ENCODE results near the gene MBNL2. TPM values are rescaled to one million over a fixed set of nuclear protein-coding genes. Genes with fewer than 3 reads are reported as not detected.

Gene MBNL2
- total and polyA plus RNA-seq, 2 of the 13 experiments (the other 11 are each of a cell fraction or from before 2014, with no cell fraction given): 30.8 to 59.0 TPM

DNA sequence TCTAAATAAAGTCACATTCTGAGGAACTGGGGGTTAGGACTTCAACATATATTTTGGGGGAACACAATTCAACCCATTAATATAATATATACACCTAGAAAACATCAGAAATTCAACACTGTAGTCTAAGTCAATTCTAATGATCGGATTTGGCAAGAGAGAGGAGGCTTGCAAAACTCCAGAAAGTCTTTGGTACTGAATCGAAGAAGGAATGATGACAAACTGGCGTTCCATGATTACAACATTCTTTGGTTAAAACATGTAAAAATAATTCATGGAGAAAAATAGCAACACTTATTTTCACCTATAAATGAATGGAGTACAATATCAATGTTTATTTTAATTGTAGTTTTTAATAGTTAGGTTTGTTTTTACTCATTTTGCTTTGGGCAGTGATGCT, 62.4 kb downstream of the MBNL2 start:
- no peaks in the 10 kb centered on the region for H3K27me3 ChIP-seq (ENCODE audit: control insufficient read depth in 1 of 2, insufficient read depth in 2 of 2, low read length in 2 of 2)
- H3K4me1 ChIP-seq (ENCODE audit: insufficient read depth, low read length): peaks cover 80% of the 10 kb centered on the region
- intact Hi-C loops (cut with micrococcal nuclease; ENCODE audit: unreplicated experiment) (no loop called here), in situ Hi-C loops (cut with HindIII; ENCODE audit: extremely low pct_ligation_motif_present, low pct_unique_long_range_greater_than_20kb) (no loop called here)
- TF ChIP-seq NFYB (CRISPR knock-in tag; IDR thresholded peaks at IDR 0.05) (no peak), MYC (CRISPR knock-in tag; IDR thresholded peaks at IDR 0.05; ENCODE audit: borderline replicate concordance) (no peak), SMAD3 (CRISPR knock-in tag; IDR thresholded peaks at IDR 0.05) (no peak), SAP130 (CRISPR knock-in tag; IDR thresholded peaks at IDR 0.05; ENCODE audit: low read depth) (no peak), POLR2A (IDR thresholded peaks at IDR 0.05; ENCODE audit: insufficient read depth in 1 of 2, low read depth in 2 of 2, low read length in 2 of 2) (no peak), ZNF83 (CRISPR knock-in tag; IDR thresholded peaks at IDR 0.05; ENCODE audit: borderline replicate concordance) (no peak), RBM22 (optimal IDR thresholded peaks at IDR 0.05; ENCODE audit: low read length) (no peak), ZNF296 (CRISPR knock-in tag; conservative IDR thresholded peaks at IDR 0.05) (no peak), ZFYVE20 (CRISPR knock-in tag; IDR thresholded peaks at IDR 0.05; ENCODE audit: borderline replicate concordance, low read depth) (no peak), KLF15 (CRISPR knock-in tag; IDR thresholded peaks at IDR 0.05; ENCODE audit: borderline replicate concordance) (no peak), NR3C1 (CRISPR knock-in tag; IDR thresholded peaks at IDR 0.05) (no peak), DR1 (CRISPR knock-in tag; IDR thresholded peaks at IDR 0.05) (no peak), FIP1L1 (IDR thresholded peaks at IDR 0.05; ENCODE audit: borderline replicate concordance, insufficient read depth, low read depth, low read length) (no peak), SOX5 (CRISPR knock-in tag; IDR thresholded peaks at IDR 0.05; ENCODE audit: borderline replicate concordance) (no peak), CHCHD3 (CRISPR knock-in tag; IDR thresholded peaks at IDR 0.05) (no peak), SRF (IDR thresholded peaks at IDR 0.05; ENCODE audit: low read depth, low read length) (no peak)
- TF ChIP-seq, protein P1, sequence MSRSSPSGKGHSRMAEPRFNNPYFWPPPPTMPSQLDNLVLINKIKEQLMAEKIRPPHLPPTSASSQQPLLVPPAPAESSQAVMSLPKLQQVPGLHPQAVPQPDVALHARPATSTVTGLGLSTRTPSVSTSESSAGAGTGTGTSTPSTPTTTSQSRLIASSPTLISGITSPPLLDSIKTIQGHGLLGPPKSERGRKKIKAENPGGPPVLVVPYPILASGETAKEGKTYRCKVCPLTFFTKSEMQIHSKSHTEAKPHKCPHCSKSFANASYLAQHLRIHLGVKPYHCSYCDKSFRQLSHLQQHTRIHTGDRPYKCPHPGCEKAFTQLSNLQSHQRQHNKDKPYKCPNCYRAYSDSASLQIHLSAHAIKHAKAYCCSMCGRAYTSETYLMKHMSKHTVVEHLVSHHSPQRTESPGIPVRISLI (CRISPR knock-in tag; IDR thresholded peaks at IDR 0.05; ENCODE audit: borderline replicate concordance): no peak
- TF ChIP-seq, protein P2, sequence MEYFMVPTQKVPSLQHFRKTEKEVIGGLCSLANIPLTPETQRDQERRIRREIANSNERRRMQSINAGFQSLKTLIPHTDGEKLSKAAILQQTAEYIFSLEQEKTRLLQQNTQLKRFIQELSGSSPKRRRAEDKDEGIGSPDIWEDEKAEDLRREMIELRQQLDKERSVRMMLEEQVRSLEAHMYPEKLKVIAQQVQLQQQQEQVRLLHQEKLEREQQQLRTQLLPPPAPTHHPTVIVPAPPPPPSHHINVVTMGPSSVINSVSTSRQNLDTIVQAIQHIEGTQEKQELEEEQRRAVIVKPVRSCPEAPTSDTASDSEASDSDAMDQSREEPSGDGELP (IDR thresholded peaks at IDR 0.05; ENCODE audit: borderline replicate concordance, low read depth): no peak
- BruUV-seq (replicated peaks): no TSS peak
- ATAC-seq (no peak), DNase-seq (ENCODE audit: low spot score) (no peak), FAIRE-seq (no peak)
- WGBS (ENCODE audit: low lambda C conversion rate): 96% methylated on average over 3 of the region's 3 CpGs
- H3K79me2 ChIP-seq (ENCODE audit: insufficient read depth, low read length): peaks cover 93% of the 10 kb centered on the region
- ChIA-PET CTCF (ENCODE audit: low intra/inter-chr PET ratio, low total read pairs) (no interaction called here), POLR2A (no interaction called here)
- H3K9me3 ChIP-seq (ENCODE audit: low read length): no peaks in the 10 kb centered on the region
- no peak overlapping the region for H3K9ac ChIP-seq (ENCODE audit: insufficient read depth, low read depth, low read length)
- no peak overlapping the region for H3K4me2 ChIP-seq (ENCODE audit: low read depth, low read length)
- peaks cover 15 to 43% of the 10 kb centered on the region in 2 experiments for H3K36me3 ChIP-seq (replicated peaks in 1 of 2; ENCODE audit: control insufficient read depth in 1 of 2, insufficient read depth in 2 of 2, low read length in 2 of 2)
- H3K27ac ChIP-seq (ENCODE audit: extremely low read length, insufficient read depth, low read length): no peak overlapping the region
- H3K4me3 ChIP-seq (replicated peaks in 1 of 3; ENCODE audit: insufficient read depth in 1 of 3, low read depth in 2 of 3, low read length in 3 of 3): no peak overlapping the region
- no peak overlapping the region for H2AFZ ChIP-seq (ENCODE audit: low read length)
- peaks cover 20% of the 10 kb centered on the region; the same call in 1 of the 2 replicates for H4K20me1 ChIP-seq (ENCODE audit: insufficient read depth, low read length)
